Erythroblast (primary cell): ENCODE results near the gene GCG.

Experiments
- GATA1 ChIP-seq: IDR thresholded peaks from 2 replicates; pipeline ENCODE4 v1.6.1; 2011; ENCODE audit warnings: low read depth, mild to moderate bottlenecking, control low read depth, low read length, moderate library complexity
- POLR2A ChIP-seq: IDR thresholded peaks from 2 replicates; pipeline ENCODE4 v1.6.1; 2011; ENCODE audit warnings: mild to moderate bottlenecking, low read length

DNA sequence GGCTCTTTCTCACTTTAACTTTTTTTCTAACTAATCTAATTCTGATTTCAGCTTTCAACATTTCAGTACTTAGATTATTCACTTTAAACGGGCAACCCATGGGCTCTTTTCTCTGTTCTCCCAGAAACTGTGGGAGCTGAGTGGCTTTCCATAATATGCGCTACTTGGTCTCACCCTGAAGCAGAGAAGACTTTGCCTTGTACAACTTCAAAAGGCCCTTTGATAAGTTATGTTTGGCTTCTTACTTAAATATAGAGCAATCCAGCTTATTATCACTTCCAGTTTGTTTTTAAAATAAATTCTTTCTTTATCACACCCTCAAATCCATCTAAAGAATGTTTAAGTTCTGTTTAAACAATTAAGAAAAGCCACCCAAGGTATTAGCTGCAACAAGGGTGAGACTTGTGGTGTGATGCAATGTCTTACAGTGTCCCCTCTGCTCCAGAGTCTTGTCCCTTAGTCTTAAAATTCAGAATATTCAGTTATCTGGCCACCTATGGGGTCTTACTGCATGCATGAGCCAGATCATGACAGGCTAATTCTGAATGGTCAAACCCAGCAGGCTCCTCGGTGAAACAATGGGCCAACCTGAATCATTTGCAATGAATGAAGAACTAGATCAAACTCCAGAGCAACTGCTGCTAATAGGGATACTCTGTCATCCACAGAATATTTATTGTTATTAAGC, 38.8 kb downstream of the GCG start:
- TF ChIP-seq POLR2A (no peak), GATA1 (no peak)
